GM19239 (cell line): ENCODE results near the gene PRSS57.
"Not testable (repeated sequence)": the region's sequence is repeated elsewhere in the genome, so short reads cannot be mapped to it uniquely, and the experiment has no call there.

Experiments used
- DNase-seq: peaks from one replicate; pipeline ENCODE4 v3.0.0; 2011; ENCODE audit warnings: low spot score; ENCODE audit not compliant: insufficient read length
- FAIRE-seq: peaks from 2 replicates; lab custom pipeline; 2011; peaks lifted over from hg19 to GRCh38; lab: Jason Lieb, UNC

PRSS57 gene

DNA sequence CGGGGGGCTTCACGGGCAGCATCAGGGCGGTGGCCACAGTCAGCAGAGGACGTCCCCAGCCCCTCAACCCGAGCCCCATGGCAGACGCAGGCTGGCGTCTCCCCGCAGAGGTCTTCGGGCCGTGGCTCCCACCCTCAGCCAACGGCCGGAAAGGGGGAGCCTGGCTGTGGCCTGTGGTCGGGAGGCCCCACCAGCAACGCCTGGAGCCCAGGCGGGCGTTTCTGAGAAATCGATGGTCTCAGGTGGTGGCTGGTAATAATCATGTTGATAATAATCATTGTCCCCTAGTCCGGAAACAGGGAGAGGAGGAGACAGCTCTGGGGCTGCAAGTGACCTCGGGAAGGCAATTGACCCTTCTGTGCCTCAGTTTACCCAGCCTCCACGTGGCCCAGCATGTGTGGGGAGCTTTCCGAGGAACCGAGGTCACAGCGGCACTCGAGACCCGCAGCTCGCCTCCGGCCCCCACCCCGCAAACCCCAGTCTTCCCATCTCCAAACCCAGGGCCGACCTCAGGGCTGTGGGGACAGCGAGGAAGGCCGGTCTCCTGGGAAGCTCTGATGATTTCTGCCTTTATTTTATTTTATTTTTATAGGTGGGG lies at the start of gene PRSS57:
PRSS57 (minus strand) TSS at position 101 of the 598 bp plus-strand sequence; CDS start at position 79, 22 bp downstream.
- DNase-seq (no peak), FAIRE-seq (no peak)

DNA sequence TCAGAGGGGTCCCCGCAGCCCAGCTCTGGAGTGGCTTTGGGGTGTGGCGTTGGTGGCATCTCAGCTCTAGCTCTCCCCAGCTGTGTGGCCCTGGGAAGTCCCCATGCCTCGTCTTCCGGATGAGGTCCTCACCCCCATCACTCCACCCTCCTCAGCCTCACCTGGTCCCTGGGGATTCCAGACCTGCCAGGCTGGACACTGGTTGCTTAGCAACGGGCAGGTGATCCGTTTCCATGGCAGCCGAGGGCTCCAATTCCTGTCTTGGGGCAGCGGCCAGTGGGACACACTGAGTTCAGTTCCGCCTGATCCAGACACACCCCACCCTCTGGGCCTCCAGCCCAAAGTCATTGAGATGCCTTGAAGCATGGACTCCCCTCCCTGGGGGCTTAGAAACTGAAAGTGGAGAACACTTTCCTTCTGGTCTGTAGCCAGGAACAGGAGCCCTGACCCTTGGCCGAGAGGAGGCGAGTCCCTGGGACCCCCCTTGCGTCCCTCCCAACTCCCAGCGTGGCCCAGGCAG lies 48.0 kb upstream of the PRSS57 start:
- DNase-seq = no peak
- no peak for FAIRE-seq

DNA sequence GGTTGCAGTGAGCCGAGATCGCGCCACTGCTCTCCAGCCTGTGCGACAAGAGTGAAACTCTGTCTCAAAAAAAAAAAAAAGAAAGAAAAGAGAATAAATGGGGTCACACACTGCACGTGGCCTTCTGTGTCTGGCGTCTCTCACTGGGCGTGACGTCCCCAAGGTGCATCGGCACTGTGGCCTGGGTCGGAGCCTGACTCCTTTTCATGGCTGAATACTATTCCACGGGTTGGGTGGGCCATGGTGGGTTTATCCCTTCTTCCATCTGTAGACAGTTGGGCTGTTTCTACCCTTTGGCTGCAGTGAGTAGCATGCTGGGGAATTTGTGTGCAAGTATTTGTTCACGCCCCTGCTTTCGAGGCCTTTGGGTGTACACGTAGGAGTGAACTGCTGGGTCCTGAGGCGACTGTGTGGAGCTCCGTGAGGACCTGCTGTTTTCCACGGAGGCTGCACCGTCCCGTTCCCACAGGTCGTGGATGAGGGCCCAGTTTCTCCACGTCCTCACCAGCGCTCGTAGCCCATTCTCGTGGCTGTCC lies 47.4 kb upstream of the PRSS57 start:
- FAIRE-seq (no peak), DNase-seq (no peak)

DNA sequence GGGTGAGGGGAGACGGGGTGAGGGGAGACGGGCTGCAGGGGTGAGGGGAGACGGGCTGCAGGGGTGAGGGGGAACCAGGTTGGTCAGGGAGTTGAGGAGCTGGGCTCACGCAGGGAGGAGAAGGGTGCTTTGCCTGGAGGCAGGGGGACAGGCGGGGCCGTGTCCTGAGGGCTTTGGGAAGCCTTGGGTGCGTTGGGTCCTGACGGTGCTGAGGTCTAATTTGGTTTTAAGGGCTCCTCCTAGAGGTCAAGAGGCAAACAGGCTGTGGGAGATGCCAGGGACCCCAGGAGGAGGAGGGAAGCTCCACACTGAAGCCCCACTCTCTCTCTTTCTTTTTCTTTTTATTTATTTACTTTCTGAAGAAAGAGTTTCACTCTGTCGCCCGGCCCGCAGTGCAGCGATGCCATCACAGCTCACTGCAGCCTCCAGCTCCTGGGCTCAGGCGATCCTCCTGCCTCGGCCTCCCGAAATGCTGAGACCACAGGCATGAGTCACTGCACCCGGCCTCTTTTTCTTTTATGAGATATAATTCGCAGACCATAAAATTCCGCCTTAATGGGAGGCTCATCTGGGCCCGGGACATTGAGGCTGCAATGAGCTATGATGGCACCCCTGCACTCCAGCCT lies 46.4 kb upstream of the PRSS57 start:
- no peak for FAIRE-seq
- DNase-seq = no peak

DNA sequence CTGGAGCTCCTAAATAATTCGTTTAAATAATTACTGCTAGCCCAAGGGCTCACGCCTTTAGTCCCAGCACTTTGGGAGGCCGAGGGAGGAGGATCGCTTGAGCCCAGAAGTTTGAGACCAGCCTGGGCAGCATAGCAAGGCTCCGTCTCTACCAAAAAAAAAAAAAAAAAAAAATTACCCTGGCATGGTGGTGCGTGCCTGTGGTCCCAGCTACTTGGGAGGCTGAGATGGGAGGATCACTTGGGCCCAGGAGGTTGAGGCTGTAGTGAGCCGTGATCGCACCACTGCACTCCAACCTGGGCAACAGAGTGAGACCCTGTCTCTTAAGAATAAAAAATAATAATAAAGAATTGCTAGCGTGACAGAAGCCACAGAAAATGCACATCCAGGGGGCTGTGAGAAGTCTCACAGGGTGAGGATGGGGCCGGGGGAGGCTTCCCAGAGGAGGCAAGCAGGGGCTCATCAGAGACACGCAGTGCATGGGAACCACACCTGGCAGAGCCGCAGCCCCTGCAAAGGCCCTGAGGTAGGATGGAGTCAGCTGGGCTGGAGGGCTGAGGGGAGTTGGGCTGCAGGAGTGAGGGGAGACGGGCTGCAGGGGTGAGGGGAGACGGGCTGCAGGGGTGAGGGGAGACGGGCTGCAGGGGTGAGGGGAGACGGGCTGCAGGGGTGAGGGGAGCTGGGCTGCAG lies 45.7 kb upstream of the PRSS57 start:
- not testable (repeated sequence) for FAIRE-seq, DNase-seq

DNA sequence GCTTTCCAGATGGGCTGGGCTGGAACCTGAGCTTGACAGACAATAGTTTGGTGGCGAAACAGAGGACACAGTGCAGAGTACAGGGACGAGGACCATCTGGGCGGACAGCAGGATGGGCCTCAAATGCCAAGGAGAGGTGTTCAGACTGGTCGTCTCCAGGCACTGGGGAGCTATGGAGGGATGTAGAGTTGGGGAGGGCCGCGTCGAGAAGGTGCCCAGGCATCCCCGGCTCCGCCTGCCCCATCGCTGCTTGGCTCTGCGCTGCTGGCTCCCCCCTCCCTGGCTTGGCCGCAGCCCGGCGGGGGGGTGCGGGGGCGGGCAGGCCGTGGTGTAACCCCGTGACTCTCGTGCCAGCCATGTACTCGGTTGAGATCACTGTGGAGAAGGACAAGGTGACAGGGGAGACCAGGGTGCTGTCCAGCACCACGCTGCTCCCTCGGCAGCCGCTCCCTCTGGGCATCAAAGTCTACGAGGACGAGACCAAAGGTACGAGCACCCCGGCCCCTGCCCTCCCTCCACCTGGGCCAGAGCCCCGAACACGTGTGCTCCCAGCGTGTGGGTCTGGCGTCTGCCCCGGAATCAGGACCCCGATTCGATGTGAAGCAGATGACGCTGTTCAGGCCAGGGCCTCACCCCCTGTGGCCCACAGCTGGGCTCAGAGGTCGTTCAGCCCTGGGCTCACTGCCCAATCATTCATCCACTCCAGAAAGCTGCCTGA lies 44.9 kb upstream of the PRSS57 start:
- DNase-seq (no peak), FAIRE-seq (no peak)

DNA sequence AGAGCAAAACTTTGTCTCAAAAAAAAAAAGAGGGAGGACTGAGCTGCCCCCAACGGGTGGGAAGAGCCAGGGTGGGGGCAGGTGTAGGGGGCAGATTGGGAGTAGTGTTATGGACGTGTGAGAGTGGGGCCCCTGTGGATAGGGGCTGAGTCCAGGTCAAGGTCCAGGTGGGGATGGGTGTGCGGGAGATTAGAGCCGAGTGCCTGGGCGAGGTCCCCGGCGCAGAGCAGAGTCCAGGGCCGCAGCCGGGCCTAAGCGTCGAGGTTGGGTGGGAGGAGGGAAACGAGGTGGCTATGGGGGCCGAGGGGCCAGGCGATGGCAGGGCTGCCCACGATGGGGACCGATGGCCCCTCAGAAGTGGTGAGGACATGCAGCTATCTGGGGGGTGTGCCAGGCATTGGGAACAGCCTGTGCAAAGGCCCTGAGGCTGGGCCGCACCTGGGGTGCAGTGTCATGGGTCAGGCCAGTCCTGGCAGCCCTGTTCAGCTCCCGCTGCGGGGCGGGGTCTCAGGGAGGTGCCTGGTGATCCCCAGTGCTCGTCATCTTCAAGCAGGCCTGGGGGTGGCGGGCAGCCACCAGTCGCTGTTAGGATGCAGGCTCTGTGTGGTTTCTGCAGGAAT lies 43.4 kb upstream of the PRSS57 start:
- FAIRE-seq (no peak), DNase-seq (no peak)

DNA sequence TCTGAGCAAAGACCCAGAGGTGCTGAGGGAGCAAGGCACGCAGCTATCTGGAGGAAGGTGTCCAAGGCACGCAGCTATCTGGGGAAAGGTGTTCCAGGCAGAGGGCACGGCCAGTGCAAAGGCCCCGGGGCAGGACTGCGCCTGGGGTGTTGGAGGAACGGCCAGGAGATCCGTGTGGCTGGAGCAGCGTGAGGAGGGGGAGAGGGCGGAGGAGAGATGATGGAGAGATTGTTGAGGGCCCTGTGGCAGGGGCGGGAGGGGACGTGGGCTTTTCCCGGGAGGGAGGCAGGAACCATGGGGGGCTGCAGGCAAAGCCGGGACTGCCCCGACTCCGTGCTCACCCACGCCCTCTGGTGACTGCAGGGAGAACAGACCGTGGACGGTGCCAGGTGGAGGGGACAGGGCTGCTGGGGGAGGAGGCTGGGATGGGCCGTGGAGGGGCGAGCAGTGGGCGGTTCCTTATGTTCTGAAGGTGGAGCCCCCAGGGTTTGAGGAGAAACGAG lies 42.4 kb upstream of the PRSS57 start:
- peak; percentile 88 for DNase-seq
- no peak for FAIRE-seq

DNA sequence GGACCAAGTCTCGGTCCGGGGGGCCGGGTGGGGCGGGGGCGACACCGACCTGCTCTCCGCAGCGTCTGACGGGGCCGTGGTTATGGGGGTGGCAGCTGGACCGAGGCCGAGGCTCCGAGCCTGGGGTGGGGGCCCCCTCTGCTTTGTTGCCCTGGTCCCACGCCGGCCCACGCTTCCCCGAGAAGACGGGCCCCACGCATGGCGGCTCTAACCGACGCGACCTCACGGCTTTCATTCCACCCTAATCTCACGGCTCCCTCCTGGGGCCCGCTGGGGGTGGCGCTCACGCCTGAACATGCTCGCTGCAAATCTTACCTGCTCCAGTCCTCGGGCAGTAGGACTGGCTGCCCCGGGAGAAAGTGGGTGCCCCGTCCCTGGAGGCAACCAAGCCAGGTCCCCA lies 40.9 kb upstream of the PRSS57 start:
- DNase-seq (no peak), FAIRE-seq (no peak)

DNA sequence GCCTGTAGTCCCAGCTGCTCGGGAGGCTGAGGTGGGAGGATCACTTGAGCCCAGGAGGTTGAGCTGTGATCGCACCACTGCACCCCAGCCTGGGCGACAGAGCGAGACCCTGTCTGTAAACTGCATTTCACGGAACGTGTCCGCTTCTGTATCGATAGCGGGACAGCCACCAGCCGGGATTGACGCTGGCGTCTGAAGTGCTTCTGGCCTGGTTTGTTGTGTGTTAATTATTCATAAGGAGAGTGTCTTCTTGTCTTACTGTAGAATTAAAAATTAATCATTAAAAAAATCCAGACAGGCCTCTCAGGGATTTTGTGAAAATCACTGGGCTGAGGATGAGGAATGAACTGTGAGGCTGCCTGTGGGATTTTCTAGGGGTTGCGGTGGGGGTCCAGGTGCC lies 39.5 kb upstream of the PRSS57 start:
- DNase-seq = no peak

DNA sequence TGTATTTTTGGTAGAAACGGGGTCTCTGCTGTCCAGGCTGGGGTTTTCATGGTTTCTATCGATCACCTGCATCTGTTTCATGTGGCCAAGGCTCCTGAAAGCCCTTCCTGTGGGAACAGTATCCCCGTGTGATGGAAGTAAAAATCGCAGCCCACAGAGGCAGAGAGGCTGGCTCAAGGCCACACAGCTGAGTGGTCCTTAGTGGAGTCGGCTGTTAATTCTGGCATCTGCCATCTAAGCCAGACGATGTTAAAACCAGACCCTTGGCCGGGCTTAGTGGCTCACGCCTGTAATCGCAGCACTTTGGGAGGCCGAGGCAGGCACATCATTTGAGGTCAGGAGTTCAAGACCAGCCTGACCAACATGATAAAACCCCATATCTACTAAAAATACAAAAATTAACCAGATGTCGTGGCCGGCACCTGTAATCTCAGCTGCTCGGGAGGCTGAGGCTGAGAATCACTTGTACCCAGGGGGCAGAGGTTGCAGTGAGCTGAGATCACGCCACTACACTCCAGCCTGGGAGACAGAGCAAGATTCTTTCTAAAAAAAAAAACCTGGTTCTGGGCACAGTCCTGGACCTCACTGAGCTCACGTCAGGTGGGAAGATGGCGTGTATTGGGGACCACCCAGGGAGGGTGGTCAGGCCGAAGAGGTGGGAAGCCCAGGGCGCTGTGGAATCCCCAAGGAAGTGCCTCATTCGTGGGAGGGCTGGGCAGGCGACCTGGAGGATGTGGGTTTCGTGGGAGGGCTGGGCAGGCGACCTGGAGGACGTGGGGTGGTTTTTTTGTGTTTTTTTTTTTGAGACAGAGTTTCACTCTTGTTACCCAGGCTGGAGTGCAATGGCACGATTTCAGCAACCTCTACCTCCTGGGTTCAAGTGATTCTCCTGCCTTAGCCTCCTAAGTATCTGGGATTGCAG lies 37.2 kb upstream of the PRSS57 start:
- DNase-seq (no peak), FAIRE-seq (no peak)

More for the DNA sequence above, 39.5 kb upstream of the PRSS57 start:
- no peak for FAIRE-seq

DNA sequence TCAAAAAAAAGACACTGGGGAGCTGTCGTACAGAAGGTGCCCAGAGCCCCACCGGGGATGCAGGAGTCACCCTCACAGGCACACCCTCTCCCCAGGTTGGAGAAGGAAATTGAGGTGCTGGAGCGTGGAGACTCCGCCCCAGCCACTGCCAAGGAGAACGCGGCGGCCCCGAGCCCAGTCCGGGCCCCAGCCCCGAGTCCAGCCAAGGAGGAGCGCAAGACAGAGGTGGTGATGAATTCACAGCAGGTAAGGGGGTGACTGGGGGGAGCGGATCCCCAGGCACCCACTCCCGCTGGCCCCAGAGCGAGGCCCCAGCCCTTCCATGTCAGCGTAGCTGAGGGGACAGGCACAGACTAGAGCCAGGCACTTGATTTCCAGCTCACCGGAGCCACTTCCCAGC lies 35.7 kb upstream of the PRSS57 start:
- DNase-seq (no peak), FAIRE-seq (no peak)

DNA sequence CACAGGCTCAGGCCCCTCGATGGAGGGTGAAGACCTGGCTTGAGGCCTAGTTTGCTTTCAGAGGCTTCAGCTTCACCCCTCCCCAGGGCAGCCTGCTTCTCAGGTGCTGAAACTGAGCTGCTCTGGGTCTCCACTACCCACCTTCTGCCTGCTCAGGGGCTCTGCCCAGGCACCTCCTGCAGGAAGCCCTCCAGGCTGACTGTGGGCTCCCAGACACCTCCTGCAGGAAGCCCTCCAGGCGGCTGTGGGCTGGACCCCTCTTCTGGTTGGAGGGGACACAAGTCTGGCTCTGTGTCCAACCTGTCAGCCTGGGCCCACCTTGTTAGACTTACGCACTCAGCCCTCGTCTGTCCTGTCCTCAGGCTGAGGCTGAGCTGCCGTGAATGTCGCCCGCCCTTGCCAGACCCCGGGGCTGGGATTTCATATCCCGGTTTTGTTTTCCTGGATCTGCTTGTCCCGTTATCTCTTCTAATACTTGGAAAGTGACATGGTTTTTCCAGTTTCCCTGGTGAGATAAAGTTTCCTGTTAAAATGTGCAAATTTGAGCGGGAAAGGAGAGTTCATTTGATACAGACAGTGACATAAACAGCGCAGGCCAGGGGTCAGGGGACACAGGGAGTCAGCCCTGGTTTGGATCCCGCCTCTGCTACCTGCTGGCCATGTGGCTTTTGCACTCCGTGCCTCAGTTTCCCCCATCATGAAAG lies 34.9 kb upstream of the PRSS57 start:
- DNase-seq (no peak), FAIRE-seq (no peak)

DNA sequence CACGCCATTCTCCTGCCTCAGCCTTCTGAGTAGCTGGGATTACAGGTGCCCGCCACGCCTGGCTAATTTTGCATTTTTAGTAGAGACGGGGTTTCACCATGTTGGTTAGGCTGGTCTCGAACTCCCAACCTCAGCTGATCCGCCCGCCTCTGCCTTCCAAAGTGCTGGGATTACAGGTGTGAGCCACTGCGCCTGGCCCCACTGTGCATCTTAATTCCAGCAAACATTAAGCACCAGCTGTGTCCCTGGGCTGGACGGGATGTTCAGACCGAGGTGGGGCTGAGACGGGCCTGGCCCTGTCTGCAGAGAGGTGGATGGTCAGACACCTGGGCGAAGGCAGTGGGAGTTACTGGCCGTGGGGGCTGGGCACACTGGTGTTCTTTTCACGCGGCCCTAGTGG lies 34.3 kb upstream of the PRSS57 start:
- DNase-seq, FAIRE-seq: not testable (repeated sequence)

DNA sequence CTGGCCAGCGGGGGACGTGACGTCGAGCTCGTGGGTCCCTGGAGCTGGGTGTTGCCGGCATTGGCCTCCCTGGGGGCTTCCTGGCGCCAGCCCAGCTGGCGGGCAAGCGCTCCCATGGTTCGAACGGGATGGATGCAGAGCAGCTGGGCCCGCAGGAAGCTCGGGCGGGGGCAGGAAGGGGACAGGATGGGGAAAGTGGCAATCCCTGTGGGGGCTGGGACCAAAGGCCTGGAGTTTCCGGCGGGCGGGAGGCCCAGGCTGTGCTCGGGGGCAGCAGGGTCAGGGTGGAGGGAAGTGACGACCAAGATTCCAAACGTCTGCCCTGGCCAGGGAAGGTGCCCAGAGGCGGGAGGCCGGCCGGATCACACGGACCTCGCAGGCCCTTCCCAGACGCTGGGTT lies 32.8 kb upstream of the PRSS57 start:
- DNase-seq = no peak
- FAIRE-seq = no peak

DNA sequence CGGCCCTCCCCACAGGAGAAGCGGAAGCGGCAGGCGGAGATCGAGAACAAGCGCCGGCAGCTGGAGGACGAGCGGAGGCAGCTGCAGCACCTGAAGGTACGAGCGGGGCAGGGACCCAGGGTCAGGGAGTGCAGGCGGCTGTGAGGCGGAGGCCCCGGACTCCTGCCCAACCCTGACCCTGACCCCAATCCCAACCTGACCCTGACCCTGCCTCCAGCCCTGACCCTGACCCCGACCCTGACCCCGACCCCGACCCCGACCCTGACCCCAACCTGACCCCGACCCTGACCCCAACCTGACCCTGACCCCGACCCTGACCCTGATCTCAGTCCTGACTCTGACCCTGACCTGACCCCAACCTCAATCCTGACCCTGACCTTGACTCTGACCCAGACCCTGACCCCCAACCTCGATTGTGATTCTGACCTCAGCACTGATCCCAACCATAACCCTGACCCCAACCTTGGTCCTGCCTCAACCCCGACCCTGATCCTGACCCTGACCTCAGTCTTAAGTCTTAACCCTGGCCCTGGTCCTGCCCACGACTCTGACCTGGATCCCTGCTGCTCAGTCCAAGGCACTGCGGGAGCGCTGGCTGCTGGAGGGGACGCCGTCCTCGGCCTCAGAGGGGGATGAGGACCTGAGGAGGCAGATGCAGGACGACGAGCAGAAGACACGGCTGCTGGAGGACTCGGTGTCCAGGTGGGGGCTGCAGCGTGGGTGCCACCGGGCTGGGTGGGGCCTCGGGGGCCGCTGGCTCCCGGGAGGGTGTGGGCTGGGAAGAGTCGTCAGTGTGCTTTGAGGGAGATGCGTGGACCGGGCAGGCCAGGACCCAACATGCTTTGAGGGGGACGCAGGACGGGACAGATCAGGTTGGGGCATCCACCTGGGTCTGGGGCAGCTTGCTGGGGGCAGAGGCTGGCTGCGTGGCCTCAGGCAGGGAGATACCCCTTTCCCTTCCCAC lies 32.0 kb upstream of the PRSS57 start:
- no peak for FAIRE-seq
- no peak for DNase-seq

DNA sequence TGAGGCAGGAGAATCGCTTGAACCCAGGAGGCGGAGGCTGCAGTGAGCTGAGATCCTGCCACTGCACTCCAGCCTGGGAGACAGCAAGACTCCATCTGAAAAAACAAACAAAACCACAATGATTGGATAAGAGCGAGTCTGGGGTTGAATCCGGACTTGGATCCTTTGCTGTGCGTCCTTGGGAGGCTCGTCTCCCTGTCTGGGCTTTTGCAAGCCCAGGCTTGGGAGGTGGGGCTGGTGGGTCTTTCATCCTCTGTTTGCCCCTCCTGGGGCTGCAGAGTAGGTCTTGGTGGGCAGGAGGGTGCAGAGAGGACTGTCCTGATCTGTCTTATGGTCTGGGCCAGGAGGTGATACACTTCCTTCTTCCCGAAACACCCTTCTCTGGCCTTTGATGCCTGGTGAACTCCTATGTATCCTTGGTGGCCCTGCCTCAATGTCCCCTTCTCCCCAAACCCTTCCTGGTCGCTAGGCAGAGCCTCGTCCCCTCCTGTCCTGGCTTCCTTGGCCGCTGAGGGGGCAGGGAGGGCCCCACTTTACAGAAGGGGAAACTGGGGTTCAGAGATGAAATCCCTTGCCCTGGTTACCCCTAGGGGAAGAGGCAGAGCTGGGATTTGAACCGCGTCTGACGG lies 30.3 kb upstream of the PRSS57 start:
- FAIRE-seq (no peak), DNase-seq (no peak)
